GM19351 (cell line): Measurements from ENCODE around the gene SLC4A2.
"Not testable (repeated sequence)": the region's sequence is repeated elsewhere in the genome, so short reads cannot be mapped to it uniquely, and the experiment has no call there.

Experiments used
- ATAC-seq: cut with Tn5 transposase; IDR thresholded peaks from one replicate; pipeline ENCODE4 v1.9.1; 2021; ENCODE audit warnings: mild to moderate bottlenecking, moderate library complexity; ENCODE audit not compliant: unreplicated experiment

Gene SLC4A2

GRCh38 chr7:151025924-151026671 lies 33.3 kb upstream of the SLC4A2 start:
- ATAC-seq: no peak

GRCh38 chr7:151026771-151027727 lies 32.3 kb upstream of the SLC4A2 start:
- ATAC-seq: not testable (repeated sequence)

- ATAC-seq: peak; percentile 1
Observed at GRCh38 chr7:151027728-151028130, 31.7 kb upstream of the SLC4A2 start.

- ATAC-seq: peak; percentile 94
Observed at GRCh38 chr7:151028131-151028947, 31.1 kb upstream of the SLC4A2 start, which contains the start of gene ABCB8. ABCB8 (plus strand) TSS chr7:151028450; CDS start chr7:151028516, 66 bp downstream.

GRCh38 chr7:151028948-151029501 lies 30.4 kb upstream of the SLC4A2 start:
- no peak for ATAC-seq

GRCh38 chr7:151031011-151031410 lies 28.4 kb upstream of the SLC4A2 start:
- no peak for ATAC-seq

- ATAC-seq: no peak
Observed at GRCh38 chr7:151032936-151033863, 26.2 kb upstream of the SLC4A2 start.

GRCh38 chr7:151033864-151034249 lies 25.5 kb upstream of the SLC4A2 start:
- ATAC-seq: no peak

GRCh38 chr7:151034312-151035025 lies 24.9 kb upstream of the SLC4A2 start:
- no peak for ATAC-seq

- ATAC-seq: no peak
Observed at GRCh38 chr7:151035026-151035717, 24.2 kb upstream of the SLC4A2 start.

- ATAC-seq: no peak
Observed at GRCh38 chr7:151035902-151036301, 23.5 kb upstream of the SLC4A2 start.

GRCh38 chr7:151038951-151039849 lies 20.2 kb upstream of the SLC4A2 start:
- no peak for ATAC-seq

GRCh38 chr7:151039850-151040548 lies 19.4 kb upstream of the SLC4A2 start:
- no peak for ATAC-seq

GRCh38 chr7:151040616-151041375 lies 18.6 kb upstream of the SLC4A2 start:
- no peak for ATAC-seq

GRCh38 chr7:151043449-151043848 lies 15.9 kb upstream of the SLC4A2 start:
- ATAC-seq: not testable (repeated sequence)

GRCh38 chr7:151043959-151044358 lies 15.4 kb upstream of the SLC4A2 start:
- no peak for ATAC-seq
